ENCODE measurements around the gene SETX.
A peak's percentile ranks its signal among the peaks of the same experiment; 100 is the strongest.

Gene SETX

GRCh38 chr9:132238026-132238972 is 116.5 kb downstream of the SETX start:
- no peak for DNase-seq

DNA sequence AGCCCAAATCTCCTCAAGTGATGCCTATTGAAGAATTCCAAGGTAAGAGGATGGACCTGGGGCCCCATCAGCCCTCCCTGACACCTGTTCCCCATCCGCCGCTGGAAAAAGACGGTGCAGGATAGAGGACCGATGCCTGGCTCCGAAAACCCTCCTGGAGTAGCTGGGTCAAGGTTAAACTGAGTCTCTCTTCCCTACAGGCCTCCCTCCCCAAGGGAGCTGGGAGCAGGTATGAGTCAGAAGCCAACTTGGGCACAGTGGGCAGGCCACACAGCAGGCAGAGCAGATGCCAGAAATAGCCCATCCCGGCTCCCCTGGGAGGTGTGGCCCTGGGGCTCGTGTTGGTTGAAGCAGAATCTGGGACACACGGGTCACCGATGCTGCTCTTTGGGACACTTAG is 117.3 kb downstream of the SETX start:
- DNase-seq = no peak

- no peak for DNase-seq
Measured at GRCh38 chr9:132236662-132237311, 118.0 kb downstream of the SETX start.

DNA sequence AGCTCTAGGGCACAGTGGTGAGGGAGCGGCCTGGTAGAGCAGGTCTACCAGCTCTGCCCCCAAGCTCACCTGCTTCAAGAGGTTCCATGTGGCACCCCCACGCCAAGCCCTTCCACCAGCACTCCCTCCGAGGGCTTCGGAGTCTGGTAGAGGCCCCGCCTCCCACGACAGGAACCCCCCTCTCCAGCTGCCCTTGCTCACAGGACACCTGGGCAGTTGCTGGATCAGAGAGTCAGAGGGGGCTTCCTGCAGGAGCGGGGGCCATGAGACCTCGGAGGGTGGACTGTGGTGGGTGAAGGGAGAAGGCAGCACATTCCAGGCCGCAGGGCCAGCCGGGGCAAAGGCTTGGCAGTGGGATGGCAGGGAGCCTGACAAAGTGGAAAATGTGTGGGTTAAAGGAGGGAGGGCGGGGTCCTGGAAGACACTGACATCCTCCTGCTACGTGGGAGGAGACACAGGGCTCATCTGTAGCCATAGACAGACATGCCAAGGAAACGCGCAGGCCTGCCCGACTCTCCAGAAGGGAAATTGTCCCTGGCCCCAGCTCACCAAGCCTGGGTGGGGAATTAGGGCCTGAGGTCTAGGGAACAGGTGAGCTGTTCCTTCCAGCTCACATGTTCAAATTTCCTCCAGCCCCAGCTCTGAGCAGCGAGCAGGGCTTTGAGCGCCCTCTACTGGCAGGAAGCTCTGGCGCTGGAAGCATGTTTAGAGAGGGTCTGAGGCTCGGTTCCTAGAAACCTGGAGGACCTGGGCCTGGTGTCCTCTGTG is 118.7 kb downstream of the SETX start:
- DNase-seq = peak; percentile 53

- no peak for DNase-seq
Measured at GRCh38 chr9:132235125-132235524, 119.7 kb downstream of the SETX start.

- no peak for DNase-seq
Measured at GRCh38 chr9:132234535-132234934, 120.3 kb downstream of the SETX start.

DNA sequence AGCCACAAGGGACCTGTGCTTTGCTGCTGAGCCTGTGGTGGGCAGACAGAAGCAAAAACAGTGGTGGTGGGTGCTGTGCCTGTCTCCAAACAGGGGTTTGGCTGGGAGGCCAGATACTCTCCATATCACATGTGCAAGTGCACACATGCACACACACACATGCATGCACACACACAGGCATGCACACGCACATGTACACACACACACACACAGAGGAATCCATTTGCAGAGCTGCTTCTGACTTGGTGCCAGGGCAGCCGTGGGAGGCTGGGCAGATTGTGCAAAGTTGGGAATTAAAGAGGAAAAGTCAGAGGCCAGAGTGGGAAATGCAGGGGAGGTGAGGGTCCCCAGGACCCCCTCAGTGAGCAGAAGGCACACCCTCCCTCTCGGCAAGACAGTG is 121.6 kb downstream of the SETX start:
- no peak for DNase-seq

GRCh38 chr9:132232522-132232921 is 122.3 kb downstream of the SETX start:
- DNase-seq = no peak

DNA sequence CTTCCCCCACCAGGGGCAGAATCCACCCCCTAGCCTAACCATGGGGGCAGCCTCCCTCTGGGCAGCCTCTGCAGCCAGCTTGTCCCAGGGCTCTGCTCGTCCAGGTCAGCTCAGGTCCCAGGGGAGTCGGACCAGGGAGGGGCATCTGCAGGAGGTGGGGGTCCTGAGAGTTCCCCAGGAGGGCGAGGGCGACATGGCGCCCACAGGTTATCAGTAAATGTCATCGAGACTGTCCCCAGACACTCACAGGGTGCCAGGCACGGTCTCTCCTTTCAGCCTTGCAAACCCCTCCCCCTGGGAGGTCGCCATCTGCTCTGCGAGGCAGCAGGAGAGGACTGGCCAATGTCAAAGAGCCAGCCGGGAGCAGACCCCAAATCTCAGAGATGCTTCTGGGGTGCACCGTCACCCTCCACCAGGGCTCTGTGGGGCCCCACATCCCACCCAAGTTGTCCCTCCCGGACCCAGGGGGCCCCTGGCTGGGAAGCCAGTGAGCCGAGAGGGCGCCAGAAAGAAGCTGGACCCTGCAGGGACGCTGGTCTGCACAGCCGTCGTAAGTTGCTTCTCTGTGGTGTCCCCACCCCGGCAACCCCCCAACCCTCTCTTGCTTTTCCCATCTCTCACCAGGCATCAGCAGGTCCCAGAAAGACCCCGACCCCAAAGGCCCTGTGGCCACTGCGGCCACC is 123.6 kb downstream of the SETX start:
- no peak for DNase-seq

- no peak for DNase-seq
Measured at GRCh38 chr9:132230605-132231004, 124.2 kb downstream of the SETX start.

DNA sequence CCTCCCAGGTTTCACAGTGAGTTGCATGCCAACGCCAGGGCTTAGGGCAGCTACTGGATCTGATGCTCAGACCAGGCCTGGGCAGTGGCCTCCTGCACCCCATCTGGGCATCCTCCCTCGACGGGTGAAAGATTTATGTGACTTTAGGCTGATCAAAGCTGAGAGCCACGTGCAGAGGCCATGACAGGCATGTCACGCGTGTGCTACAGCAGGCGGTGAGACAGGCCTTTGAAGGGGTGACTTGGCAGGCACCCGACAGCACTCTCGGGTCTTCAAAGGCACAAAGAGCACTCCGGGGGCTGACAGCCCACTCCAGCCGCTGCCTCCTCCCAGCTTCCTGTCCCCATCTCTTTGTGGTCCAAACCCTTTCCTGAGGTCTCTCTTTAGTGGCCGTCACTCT is 126.7 kb downstream of the SETX start:
- DNase-seq = no peak

GRCh38 chr9:132226571-132227430 is 128.0 kb downstream of the SETX start:
- no peak for DNase-seq

DNA sequence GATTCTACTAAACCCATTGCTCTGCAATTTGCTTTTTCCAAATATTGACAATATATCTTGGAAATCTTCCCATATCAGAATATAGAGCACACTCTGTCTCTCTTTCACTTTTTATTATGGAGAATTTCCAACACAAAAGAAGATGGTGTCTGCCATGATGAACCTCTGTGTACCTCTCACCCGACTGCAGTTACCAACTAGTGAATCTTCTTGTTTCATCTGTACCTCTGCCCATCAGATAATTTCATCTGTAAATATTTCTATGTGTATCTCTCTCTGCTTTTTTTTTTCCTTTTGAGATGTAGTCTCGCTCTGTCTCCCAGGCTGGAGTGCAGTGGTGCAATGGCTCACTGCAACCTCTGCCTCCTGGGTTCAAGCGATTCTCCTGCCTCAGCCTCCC is 130.1 kb downstream of the SETX start:
- DNase-seq = no peak

DNA sequence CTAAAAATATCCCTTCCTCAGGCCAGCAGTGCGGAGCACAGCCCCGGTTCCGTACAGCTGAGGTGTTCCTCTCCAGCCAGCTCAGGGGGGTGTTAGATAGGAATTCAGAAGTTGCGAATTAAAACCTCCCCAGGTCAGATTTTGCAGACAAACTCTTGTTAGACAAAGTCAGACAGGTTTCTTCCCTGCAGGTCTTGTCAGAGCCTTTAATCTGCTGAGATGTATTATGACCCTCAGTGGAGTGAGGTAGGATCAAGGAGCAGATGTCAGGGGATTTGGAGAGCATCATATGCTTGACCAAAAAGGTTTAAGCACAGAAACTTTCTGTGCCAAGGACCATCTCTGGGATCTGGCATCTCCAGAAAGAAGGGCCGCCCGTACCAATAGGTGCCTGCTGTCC is 132.8 kb downstream of the SETX start:
- no peak for DNase-seq

DNA sequence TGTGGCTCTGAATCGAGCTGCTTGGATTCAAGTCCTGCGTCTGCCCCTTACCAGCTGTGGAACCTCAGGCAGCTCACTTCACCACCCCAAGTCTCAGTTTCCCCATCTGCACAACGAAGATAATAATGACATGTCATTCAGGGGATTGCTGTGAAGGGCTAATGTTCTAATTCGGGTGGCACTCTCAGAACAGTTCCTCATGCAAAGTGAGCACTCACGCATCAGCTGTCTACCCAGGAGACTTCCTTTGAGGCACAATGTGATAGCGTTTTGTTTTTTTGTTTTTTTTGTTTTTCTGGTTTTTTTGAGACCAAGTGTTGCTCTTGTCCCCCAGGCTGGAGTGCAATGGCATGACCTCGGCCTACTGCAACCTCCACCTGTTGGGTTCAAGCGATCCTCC is 136.6 kb downstream of the SETX start:
- no peak for DNase-seq

GRCh38 chr9:132216861-132217619 is 137.7 kb downstream of the SETX start:
- no peak for DNase-seq

- DNase-seq = peak; percentile 87
Measured at GRCh38 chr9:132214027-132214622, 140.7 kb downstream of the SETX start.

GRCh38 chr9:132211570-132211969 is 143.2 kb downstream of the SETX start:
- no peak for DNase-seq
